Suprapubic skin (tissue), 4 donors: ENCODE data around the gene TFAP2A. TPM values are rescaled to one million over a fixed set of nuclear protein-coding genes. Genes with fewer than 3 reads are reported as not detected.

Experiments
- DNase-seq, 2 donors: peaks; one replicate each; pipeline ENCODE4 v3.0.0-alpha.2; 2019; ENCODE audit warnings: low spot score in 2 of 2
- H3K27ac ChIP-seq: fragments of 200-600 bp; sonication (generic); one replicate; pipeline ENCODE4 v1.5.1; 2019
- H3K27me3 ChIP-seq: fragments of 200-600 bp; sonication (generic); one replicate; pipeline ENCODE4 v1.5.1; 2019
- H3K36me3 ChIP-seq: fragments of 200-600 bp; sonication (generic); one replicate; pipeline ENCODE4 v1.5.1; 2019
- H3K4me1 ChIP-seq: fragments of 200-600 bp; sonication (generic); one replicate; pipeline ENCODE4 v1.5.1; 2019
- H3K4me3 ChIP-seq: fragments of 200-600 bp; sonication (generic); one replicate; pipeline ENCODE4 v1.5.1; 2019; ENCODE audit warnings: mild to moderate bottlenecking
- H3K9me3 ChIP-seq: fragments of 200-600 bp; sonication (generic); one replicate; pipeline ENCODE4 v1.5.1; 2019
- EP300 ChIP-seq: sonication (generic); formaldehyde crosslinking; IDR thresholded peaks from one replicate; pipeline ENCODE4 v1.6.1; 2017; ENCODE audit warnings: antibody characterized with exemption
- POLR2A ChIP-seq, 2 donors: fragments of 450-650 bp; IDR thresholded peaks; one replicate each; pipeline ENCODE4 v1.6.1; 2017; ENCODE audit warnings: antibody characterized with exemption in 2 of 2, mild to moderate bottlenecking in 2 of 2, moderate library complexity in 2 of 2
- POLR2AphosphoS5 ChIP-seq, 3 donors: sonication (generic); formaldehyde crosslinking; IDR thresholded peaks; one replicate each; pipeline ENCODE4 v1.6.1; 2017; ENCODE audit warnings: antibody characterized with exemption in 3 of 3
- WGBS: methylation state at CpG from one replicate; pipeline ENCODE4 v1.1.5; 2018; 5-methylcytosine and 5-hydroxymethylcytosine counted together
- total RNA-seq, 4 donors: library from RNA; depleted of rRNA; stranded (reverse); fragments of >200 nt; gene quantifications; one replicate each; pipeline ENCODE4 v1.1.0, GENCODE V29; 2016
- TF ChIP-seq, protein P1 (sequence below), 2 donors: fragments of 200-600 bp in 1 of 2; fragments of 450-650 bp in 1 of 2; sonication (generic) in 1 of 2; IDR thresholded peaks; one replicate each; pipeline ENCODE4 v1.5.1; 2016 to 2019; ENCODE audit warnings: antibody characterized with exemption in 2 of 2, mild to moderate bottlenecking in 1 of 2, moderate library complexity in 1 of 2

TFAP2A gene
- total RNA-seq, 4 donors from 2014 or later = 86.7 to 135 (median 91.9) TPM

GRCh38 chr6:10385524-10386132 lies 29.2 kb downstream of the TFAP2A start:
- Histone ChIP-seq H3K27me3 (peaks cover 95% of the 10 kb centered on the region), H3K36me3 (no peaks in the 10 kb centered on the region), H3K4me3 (no peak overlapping the region), H3K9me3 (no peaks in the 10 kb centered on the region), H3K27ac (no peak overlapping the region), H3K4me1 (peaks cover 36% of the 10 kb centered on the region)
- no peak for DNase-seq
- WGBS = 39% methylated on average over 17 of the region's 21 CpGs
- TF ChIP-seq EP300 (no peak), POLR2A (IDR thresholded peaks at IDR 0.05) (no peak), POLR2AphosphoS5 (IDR thresholded peaks at IDR 0.05) (no peak)
- TF ChIP-seq, protein P1, sequence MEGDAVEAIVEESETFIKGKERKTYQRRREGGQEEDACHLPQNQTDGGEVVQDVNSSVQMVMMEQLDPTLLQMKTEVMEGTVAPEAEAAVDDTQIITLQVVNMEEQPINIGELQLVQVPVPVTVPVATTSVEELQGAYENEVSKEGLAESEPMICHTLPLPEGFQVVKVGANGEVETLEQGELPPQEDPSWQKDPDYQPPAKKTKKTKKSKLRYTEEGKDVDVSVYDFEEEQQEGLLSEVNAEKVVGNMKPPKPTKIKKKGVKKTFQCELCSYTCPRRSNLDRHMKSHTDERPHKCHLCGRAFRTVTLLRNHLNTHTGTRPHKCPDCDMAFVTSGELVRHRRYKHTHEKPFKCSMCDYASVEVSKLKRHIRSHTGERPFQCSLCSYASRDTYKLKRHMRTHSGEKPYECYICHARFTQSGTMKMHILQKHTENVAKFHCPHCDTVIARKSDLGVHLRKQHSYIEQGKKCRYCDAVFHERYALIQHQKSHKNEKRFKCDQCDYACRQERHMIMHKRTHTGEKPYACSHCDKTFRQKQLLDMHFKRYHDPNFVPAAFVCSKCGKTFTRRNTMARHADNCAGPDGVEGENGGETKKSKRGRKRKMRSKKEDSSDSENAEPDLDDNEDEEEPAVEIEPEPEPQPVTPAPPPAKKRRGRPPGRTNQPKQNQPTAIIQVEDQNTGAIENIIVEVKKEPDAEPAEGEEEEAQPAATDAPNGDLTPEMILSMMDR (IDR thresholded peaks at IDR 0.05) = no peak

DNA sequence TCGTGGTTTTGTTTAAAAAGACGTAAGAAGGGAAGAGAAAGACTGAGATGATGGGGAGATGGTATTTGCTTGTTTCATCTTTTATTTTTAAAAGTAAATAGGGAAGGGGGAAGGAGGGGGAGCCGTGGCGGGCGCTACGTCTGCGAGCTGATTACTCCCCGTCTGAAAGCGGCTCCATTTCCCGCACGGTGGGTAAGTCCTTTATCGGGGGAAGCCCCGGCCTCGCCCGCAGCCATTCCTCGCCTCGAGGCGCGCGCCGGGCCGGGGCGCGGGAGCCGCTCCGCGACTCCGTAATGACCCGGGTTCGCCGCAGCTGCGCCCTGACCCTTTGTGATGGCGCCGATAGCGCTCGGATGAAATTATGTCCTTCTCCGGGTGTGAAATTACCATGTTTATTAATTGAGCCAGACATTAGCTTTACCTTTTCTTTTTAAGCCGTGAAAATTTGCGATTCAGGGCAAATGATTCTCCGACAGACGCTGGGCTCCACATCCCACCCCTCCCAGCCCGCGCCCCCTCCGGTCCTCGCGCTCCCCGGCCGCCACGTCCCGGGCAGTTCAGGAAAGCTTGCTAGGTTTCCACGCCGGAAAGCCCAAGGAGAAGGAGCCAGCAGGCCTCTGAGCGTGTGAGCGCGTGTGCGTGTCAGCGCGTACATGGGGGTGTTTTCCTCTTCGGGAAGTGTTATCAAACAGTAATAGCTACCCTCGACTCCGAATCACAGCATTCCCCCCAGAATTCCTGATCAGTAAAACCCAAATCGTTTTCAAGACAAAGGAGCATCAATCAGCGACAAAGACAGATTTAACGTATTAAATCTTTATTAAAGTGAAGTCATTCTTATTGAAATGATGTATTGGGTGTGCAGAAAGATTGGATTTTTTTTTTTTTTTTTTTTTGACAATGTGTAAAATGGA lies 30.0 kb downstream of the TFAP2A start:
- no peak for DNase-seq
- TF ChIP-seq POLR2AphosphoS5 (IDR thresholded peaks at IDR 0.05) = no peak
- no peak for TF ChIP-seq POLR2A (IDR thresholded peaks at IDR 0.05)
- TF ChIP-seq EP300 = no peak
- TF ChIP-seq, protein P1 (IDR thresholded peaks at IDR 0.05) = no peak
- no peaks in the 10 kb centered on the region for H3K9me3 ChIP-seq
- H3K36me3 ChIP-seq = no peaks in the 10 kb centered on the region
- peaks cover 94% of the 10 kb centered on the region for H3K27me3 ChIP-seq
- H3K4me3 ChIP-seq = peak overlapping the region; percentile 46
- 18% methylated on average over 60 of the region's 64 CpGs for WGBS
- H3K27ac ChIP-seq = no peak overlapping the region
- peaks cover 36% of the 10 kb centered on the region for H3K4me1 ChIP-seq

- WGBS = 12% methylated on average over 9 of the region's 9 CpGs
- H3K4me1 ChIP-seq = peaks cover 36% of the 10 kb centered on the region
- H3K9me3 ChIP-seq = no peaks in the 10 kb centered on the region
- H3K36me3 ChIP-seq = no peaks in the 10 kb centered on the region
- peak overlapping the region; percentile 46 for H3K4me3 ChIP-seq
- TF ChIP-seq POLR2AphosphoS5 (IDR thresholded peaks at IDR 0.05) (no peak), EP300 (no peak), POLR2A (IDR thresholded peaks at IDR 0.05) (no peak)
- TF ChIP-seq, protein P1 (IDR thresholded peaks at IDR 0.05) = no peak
- H3K27ac ChIP-seq = no peak overlapping the region
- peaks cover 86% of the 10 kb centered on the region for H3K27me3 ChIP-seq
- no peak for DNase-seq
Measured at GRCh38 chr6:10384091-10384609, 30.7 kb downstream of the TFAP2A start.

- Histone ChIP-seq H3K9me3 (no peaks in the 10 kb centered on the region), H3K4me3 (peak overlapping the region; percentile 46), H3K27ac (peak overlapping the region; percentile 77), H3K4me1 (peaks cover 36% of the 10 kb centered on the region), H3K36me3 (no peaks in the 10 kb centered on the region), H3K27me3 (peaks cover 85% of the 10 kb centered on the region)
- 4% methylated on average over 32 of the region's 48 CpGs for WGBS
- no peak for DNase-seq
- TF ChIP-seq EP300 (no peak), POLR2A (IDR thresholded peaks at IDR 0.05) (no peak), POLR2AphosphoS5 (IDR thresholded peaks at IDR 0.05) (no peak)
- TF ChIP-seq, protein P1 (IDR thresholded peaks at IDR 0.05) = no peak
Measured at GRCh38 chr6:10383331-10384090, 31.4 kb downstream of the TFAP2A start.
